HG03060 (cell line): Measurements from ENCODE around the gene FAM241B.

Experiments used
- ATAC-seq: cut with Tn5 transposase; IDR thresholded peaks from one replicate; pipeline ENCODE4 v1.9.1; 2021; ENCODE audit warnings: low read depth, moderate number of reproducible peaks; ENCODE audit not compliant: unreplicated experiment

FAM241B gene

GRCh38 chr10:69662901-69663300 lies 32.9 kb downstream of the FAM241B start:
- ATAC-seq = no peak

DNA sequence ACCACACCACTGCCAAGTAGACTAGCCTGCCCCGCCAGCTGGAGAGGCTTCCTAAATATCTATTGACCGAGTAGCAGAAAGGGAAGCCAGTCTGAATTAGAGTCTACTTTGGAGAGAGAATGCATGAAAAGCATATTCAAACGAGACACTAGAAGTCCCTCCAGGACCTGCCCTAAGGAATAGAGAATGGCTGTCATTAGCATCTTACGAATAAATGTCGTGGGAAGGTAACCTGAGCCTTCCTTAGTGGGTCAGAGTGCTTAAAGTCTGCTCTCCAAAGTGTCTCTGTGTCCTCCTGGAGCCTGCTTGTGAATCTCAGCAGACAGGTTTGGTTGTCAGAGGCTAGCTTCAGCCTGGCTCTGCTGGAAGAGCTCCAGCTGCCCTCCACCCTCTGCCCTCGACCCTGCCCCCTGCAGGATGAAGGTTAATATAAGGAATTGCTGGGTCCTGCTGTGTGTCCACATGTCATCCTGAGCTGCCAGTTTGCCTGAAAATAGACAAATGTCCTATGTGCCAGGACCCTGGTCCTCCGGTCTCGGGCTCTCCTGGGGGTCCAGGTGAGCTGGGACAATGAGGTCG lies 33.4 kb downstream of the FAM241B start:
- no peak for ATAC-seq

DNA sequence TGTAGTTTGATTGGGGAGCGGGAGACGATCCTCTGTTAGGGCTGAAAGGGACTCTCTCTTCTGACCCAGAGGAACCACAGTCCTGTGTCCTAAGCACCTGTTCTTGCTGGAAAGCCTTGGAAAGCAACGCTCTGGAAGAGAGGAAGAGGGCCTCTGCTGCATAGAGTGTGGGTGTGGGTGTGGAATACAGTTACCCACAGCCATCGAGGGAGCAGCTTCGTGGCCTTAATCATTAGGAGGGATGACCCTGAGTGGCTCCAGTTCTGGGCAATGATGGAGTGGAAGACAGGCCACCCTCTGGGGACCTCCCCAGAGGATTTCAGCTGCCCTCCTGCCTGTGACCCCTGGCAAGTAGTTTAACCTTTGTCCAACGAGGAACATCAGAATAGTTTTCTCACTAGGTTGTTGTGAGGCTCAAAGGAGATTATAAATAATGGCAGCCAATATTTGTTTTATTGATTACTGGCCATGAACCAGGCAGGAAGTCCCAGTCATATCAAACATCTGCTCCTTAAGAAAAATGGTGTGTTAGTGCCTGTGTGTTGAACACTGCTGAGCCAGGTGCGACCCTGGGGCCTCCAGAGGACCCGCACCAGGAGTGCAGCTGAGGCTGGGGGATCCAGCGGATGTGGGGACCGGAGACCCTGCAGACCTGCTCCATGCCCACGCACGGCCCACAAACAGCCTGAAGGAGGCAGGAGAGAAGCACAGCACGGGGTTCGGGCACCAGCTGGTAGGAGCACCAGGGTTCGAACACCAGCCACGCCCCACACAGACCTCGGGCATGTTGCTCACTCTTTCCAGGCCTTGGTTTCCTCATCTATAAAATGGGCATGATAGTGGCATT lies 35.6 kb downstream of the FAM241B start:
- no peak for ATAC-seq

GRCh38 chr10:69666756-69667155 lies 36.7 kb downstream of the FAM241B start:
- no peak for ATAC-seq

- no peak for ATAC-seq
Measured at GRCh38 chr10:69668721-69669120, 38.7 kb downstream of the FAM241B start.

GRCh38 chr10:69669409-69669808 lies 39.4 kb downstream of the FAM241B start:
- ATAC-seq = no peak

- ATAC-seq = no peak
Measured at GRCh38 chr10:69673521-69673920, 43.5 kb downstream of the FAM241B start.

GRCh38 chr10:69674786-69675185 lies 44.7 kb downstream of the FAM241B start:
- ATAC-seq = no peak

- ATAC-seq = no peak
Measured at GRCh38 chr10:69676301-69676700, 46.3 kb downstream of the FAM241B start.

DNA sequence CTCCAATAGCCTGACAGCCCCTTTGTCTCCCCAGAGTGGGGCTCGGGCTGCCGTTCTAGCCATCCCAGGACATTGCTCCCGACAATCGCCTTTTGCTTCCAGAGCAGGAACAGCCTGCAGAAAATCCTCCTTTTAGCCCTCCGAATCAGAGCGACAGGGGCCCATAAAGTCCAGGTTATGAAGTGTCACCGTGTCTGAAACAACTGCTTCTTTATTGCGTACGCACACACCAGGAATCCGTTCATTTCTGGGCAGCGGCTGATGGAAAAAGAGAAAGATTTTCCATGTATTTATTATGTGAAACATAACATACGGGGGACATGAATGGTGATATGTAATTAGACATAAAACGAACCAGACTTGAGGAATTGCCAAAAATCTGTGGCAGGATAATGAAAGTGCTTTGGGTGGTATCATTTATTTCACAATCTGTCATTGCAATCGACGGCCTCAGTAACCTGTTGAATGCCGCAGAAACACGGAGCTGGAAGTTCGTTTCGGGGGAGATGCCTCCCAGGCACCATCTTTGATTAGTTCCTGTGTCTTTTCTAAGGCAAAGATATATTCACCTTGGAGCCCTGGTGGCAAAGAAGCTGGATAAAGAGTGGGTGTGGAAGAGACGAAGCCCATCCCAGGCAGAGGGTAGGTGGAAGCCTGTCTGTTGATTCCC lies 48.1 kb downstream of the FAM241B start:
- no peak for ATAC-seq

DNA sequence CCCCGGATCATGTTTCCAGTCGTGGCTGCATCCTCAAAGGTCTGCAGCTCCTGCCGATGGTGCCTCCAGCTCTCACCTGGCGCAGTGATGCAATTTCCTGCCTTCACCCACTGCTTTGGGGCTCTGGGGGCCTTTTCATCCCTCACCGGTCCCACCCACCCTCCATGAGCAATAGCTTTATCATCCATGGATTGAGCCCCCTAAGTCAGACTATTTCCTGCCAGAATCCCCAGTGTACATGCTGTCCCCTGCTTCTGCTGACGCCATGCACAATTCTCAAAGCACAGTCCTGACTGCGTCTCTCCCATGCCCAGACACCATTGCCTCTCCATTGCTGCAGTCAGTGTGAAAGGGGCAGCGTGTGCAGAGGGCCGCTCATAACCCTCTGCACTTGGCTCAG lies 49.7 kb downstream of the FAM241B start:
- no peak for ATAC-seq

GRCh38 chr10:69680610-69681009 lies 50.6 kb downstream of the FAM241B start:
- ATAC-seq = no peak

GRCh38 chr10:69681436-69681835 lies 51.4 kb downstream of the FAM241B start:
- no peak for ATAC-seq

DNA sequence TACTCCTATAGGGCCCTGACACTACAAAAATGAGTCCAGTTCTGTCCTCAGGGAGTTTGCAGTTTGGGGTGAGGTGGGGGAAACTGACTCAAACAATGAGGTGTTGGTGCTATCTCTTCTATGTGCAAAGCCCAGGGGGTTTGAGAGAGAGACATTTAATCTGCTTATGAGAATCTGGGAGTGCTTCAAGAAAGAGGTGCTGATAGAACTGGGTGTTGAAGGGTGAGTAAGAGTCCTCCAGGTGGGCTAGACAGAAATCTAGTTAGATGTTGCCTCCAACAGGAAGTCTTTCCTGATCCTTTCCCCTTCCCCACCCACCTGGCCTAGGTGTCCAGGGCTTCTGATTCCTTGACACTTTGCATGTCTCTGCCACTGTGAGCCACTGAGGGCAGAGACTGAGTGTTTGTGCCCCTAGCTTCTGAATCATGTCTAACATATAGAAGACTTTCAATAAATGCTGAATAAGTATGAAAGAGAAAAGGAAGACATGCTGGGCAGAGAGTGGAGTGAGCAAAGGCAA lies 53.0 kb downstream of the FAM241B start:
- no peak for ATAC-seq
